Measurements from ENCODE around the gene CRK.

CRK gene

DNA sequence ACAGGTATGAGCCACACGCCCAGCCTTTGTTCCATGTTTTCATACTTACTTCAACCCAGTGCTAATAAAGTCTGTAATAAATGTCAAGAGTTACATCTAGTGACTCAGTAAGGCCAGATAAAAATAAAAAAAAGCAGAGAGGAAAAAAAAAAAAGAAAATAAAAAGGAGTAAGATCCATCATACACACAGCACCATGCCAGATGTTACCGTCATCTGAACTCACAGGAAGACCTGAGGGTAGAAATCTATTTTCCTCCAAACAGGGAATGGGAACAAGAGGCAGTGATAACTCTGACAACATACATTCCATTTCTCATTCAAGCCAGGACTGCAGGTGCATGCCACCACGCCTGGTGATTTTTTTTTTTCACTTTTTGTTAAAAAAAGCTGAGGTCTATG is 20.7 kb downstream of the CRK start:
- TF ChIP-seq CTCF (IDR thresholded peaks at IDR 0.05; ENCODE audit: extremely low read depth, missing control alignments) = no peak
- no peak for DNase-seq (ENCODE audit: low spot score)

- DNase-seq (ENCODE audit: low spot score) = no peak
- TF ChIP-seq CTCF (IDR thresholded peaks at IDR 0.05; ENCODE audit: extremely low read depth, missing control alignments) = no peak
These were observed 21.9 kb downstream of the CRK start for GRCh38 chr17:1434150-1434549.

DNA sequence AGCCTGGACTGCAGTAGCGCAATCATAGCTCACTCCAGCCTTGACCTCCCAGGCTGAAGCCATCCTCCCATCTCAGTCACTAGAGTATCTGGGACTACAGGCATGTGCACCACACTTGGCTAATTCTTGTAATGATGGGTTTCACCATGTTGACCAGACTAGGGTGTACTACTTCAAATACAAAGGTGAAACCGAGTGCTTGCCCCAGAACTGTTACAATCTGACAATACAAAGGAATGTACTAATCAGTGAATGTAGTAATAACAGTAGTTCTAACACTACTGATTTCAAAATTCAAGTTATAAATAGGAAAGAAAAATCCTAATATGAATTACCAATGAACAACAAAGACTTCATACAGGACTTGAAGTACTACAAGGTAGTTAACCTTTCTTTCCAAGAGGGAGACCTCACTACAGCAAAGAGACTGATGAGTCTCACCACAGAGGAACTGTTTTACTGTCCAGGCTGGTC is 24.4 kb downstream of the CRK start:
- no peak for TF ChIP-seq CTCF (IDR thresholded peaks at IDR 0.05; ENCODE audit: extremely low read depth, missing control alignments)
- peak; percentile 36 for DNase-seq (ENCODE audit: low spot score)

- no peak for TF ChIP-seq CTCF (IDR thresholded peaks at IDR 0.05; ENCODE audit: extremely low read depth, missing control alignments)
- no peak for DNase-seq (ENCODE audit: low spot score)
These were observed 32.4 kb downstream of the CRK start for GRCh38 chr17:1423456-1424135.

DNA sequence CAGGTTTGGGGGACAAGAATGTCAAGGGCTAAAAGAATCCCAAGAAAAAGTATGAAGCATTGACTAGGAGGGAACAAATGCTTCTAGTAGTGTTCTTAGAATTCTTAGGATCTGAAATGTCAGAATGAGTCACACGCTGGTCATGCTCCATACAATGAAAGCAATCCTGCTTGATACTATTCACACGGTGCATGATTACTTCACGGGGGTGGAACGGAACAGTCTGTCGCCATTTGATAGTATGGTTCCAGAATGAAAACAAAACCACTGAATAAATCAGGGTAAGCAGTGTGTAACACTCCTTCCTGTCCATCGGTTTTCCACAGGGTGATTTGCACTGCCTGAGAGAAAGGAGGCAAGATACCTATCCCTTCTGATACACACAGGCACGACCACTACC is 33.1 kb downstream of the CRK start:
- DNase-seq (ENCODE audit: low spot score) = no peak
- no peak for TF ChIP-seq CTCF (IDR thresholded peaks at IDR 0.05; ENCODE audit: extremely low read depth, missing control alignments)

GRCh38 chr17:1421470-1421869 is 34.6 kb downstream of the CRK start:
- TF ChIP-seq CTCF (IDR thresholded peaks at IDR 0.05; ENCODE audit: extremely low read depth, missing control alignments) = no peak
- DNase-seq (ENCODE audit: low spot score) = no peak

DNA sequence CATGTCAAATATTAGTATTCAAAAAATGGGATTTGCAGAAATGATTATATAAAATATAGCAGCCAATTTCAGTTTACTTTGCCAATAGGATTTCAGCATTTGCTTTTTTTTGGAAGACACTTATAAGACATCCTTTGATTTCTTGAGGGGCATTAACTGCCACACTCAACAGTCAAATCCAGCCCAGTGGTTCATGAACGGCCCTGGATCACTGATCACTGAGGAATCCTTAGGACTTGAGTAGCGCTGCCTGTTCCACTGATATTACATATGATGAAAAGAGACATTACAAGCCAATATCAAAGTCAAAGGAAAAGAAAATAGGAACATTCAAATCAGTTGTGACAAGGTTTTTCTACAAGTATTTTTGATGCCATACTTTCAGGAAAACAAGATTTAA is 35.1 kb downstream of the CRK start:
- DNase-seq (ENCODE audit: low spot score) = no peak
- no peak for TF ChIP-seq CTCF (IDR thresholded peaks at IDR 0.05; ENCODE audit: extremely low read depth, missing control alignments)

Data from GM20000 (cell line).